Measurements from ENCODE around the gene FANCI.
"Not testable (repeated sequence)": the region's sequence is repeated elsewhere in the genome, so short reads cannot be mapped to it uniquely, and the experiment has no call there.

Gene FANCI

GRCh38 chr15:89247446-89247845 lies 3.7 kb downstream of the FANCI start:
- Histone ChIP-seq H3K4me1 (ENCODE audit: insufficient read depth, poor library complexity, severe bottlenecking) (peaks cover 7% of the 10 kb centered on the region), H3K27me3 (ENCODE audit: insufficient read depth, poor library complexity, severe bottlenecking) (no peaks in the 10 kb centered on the region)

GRCh38 chr15:89248584-89248983 lies 4.8 kb downstream of the FANCI start:
- no peak for DNase-seq (ENCODE audit: low spot score)
- Histone ChIP-seq H3K36me3 (ENCODE audit: low read depth) (peaks cover 77% of the 10 kb centered on the region), H3K27me3 (ENCODE audit: insufficient read depth, poor library complexity, severe bottlenecking) (no peaks in the 10 kb centered on the region), H3K9me3 (ENCODE audit: severe bottlenecking) (no peaks in the 10 kb centered on the region), H3K4me3 (ENCODE audit: severe bottlenecking) (no peak overlapping the region), H3K4me1 (ENCODE audit: insufficient read depth, poor library complexity, severe bottlenecking) (peaks cover 3% of the 10 kb centered on the region), H3K27ac (ENCODE audit: poor library complexity, severe bottlenecking) (no peak overlapping the region)
- no peak for ATAC-seq (ENCODE audit: low read depth)
- TF ChIP-seq CTCF (IDR thresholded peaks at IDR 0.05; ENCODE audit: poor library complexity, severe bottlenecking) = no peak

More at GRCh38 chr15:89247446-89247845, 3.7 kb downstream of the FANCI start:
- DNase-seq (ENCODE audit: low spot score) (no peak), ATAC-seq (ENCODE audit: low read depth) (no peak)
- TF ChIP-seq CTCF (IDR thresholded peaks at IDR 0.05; ENCODE audit: poor library complexity, severe bottlenecking) = no peak
- H3K36me3 ChIP-seq (ENCODE audit: low read depth) = peaks cover 66% of the 10 kb centered on the region
- H3K4me3 ChIP-seq (ENCODE audit: severe bottlenecking) = no peak overlapping the region
- H3K9me3 ChIP-seq (ENCODE audit: severe bottlenecking) = no peaks in the 10 kb centered on the region
- no peak overlapping the region for H3K27ac ChIP-seq (ENCODE audit: poor library complexity, severe bottlenecking)

GRCh38 chr15:89250142-89250541 lies 6.4 kb downstream of the FANCI start:
- peaks cover 92% of the 10 kb centered on the region for H3K36me3 ChIP-seq (ENCODE audit: low read depth)
- not testable (repeated sequence) for H3K4me1 ChIP-seq (ENCODE audit: insufficient read depth, poor library complexity, severe bottlenecking); DNase-seq (ENCODE audit: low spot score); H3K9me3 ChIP-seq (ENCODE audit: severe bottlenecking); H3K27me3 ChIP-seq (ENCODE audit: insufficient read depth, poor library complexity, severe bottlenecking); H3K27ac ChIP-seq (ENCODE audit: poor library complexity, severe bottlenecking); ATAC-seq (ENCODE audit: low read depth); H3K4me3 ChIP-seq (ENCODE audit: severe bottlenecking)

- H3K36me3 ChIP-seq (ENCODE audit: low read depth) = peaks cover 94% of the 10 kb centered on the region
- DNase-seq (ENCODE audit: low spot score) = not testable (repeated sequence)
These were observed 33.5 kb downstream of the FANCI start for GRCh38 chr15:89277281-89277680.

GRCh38 chr15:89278307-89278706 lies 34.5 kb downstream of the FANCI start:
- DNase-seq (ENCODE audit: low spot score) = no peak
- Histone ChIP-seq H3K36me3 (ENCODE audit: low read depth) (peaks cover 97% of the 10 kb centered on the region), H3K27ac (ENCODE audit: poor library complexity, severe bottlenecking) (no peak overlapping the region), H3K9me3 (ENCODE audit: severe bottlenecking) (no peaks in the 10 kb centered on the region), H3K4me1 (ENCODE audit: insufficient read depth, poor library complexity, severe bottlenecking) (no peaks in the 10 kb centered on the region), H3K27me3 (ENCODE audit: insufficient read depth, poor library complexity, severe bottlenecking) (no peaks in the 10 kb centered on the region), H3K4me3 (ENCODE audit: severe bottlenecking) (no peak overlapping the region)
- no peak for ATAC-seq (ENCODE audit: low read depth)
- TF ChIP-seq CTCF (IDR thresholded peaks at IDR 0.05; ENCODE audit: poor library complexity, severe bottlenecking) = no peak

More at GRCh38 chr15:89277281-89277680, 33.5 kb downstream of the FANCI start:
- H3K4me3 ChIP-seq (ENCODE audit: severe bottlenecking); H3K27me3 ChIP-seq (ENCODE audit: insufficient read depth, poor library complexity, severe bottlenecking); H3K9me3 ChIP-seq (ENCODE audit: severe bottlenecking); H3K4me1 ChIP-seq (ENCODE audit: insufficient read depth, poor library complexity, severe bottlenecking); H3K27ac ChIP-seq (ENCODE audit: poor library complexity, severe bottlenecking); ATAC-seq (ENCODE audit: low read depth): not testable (repeated sequence)

GRCh38 chr15:89282631-89283030 lies 38.9 kb downstream of the FANCI start:
- no peak for TF ChIP-seq CTCF (IDR thresholded peaks at IDR 0.05; ENCODE audit: poor library complexity, severe bottlenecking)
- H3K27ac ChIP-seq (ENCODE audit: poor library complexity, severe bottlenecking) = no peak overlapping the region
- peaks cover 96% of the 10 kb centered on the region for H3K36me3 ChIP-seq (ENCODE audit: low read depth)
- no peaks in the 10 kb centered on the region for H3K4me1 ChIP-seq (ENCODE audit: insufficient read depth, poor library complexity, severe bottlenecking)
- no peak for ATAC-seq (ENCODE audit: low read depth)
- no peaks in the 10 kb centered on the region for H3K9me3 ChIP-seq (ENCODE audit: severe bottlenecking)
- H3K27me3 ChIP-seq (ENCODE audit: insufficient read depth, poor library complexity, severe bottlenecking) = no peaks in the 10 kb centered on the region
- H3K4me3 ChIP-seq (ENCODE audit: severe bottlenecking) = no peak overlapping the region
- DNase-seq (ENCODE audit: low spot score) = no peak
